K562 (cell line): ENCODE measurements around the gene ABLIM2. TPM values are rescaled to one million over a fixed set of nuclear protein-coding genes. Genes with fewer than 3 reads are reported as not detected.

Experiments
- ATAC-seq: fragments of 200-7000 bp; cut with Tn5 transposase; 3 replicates; pipeline ENCODE4 v1.9.1; 2020; ENCODE audit warnings: moderate library complexity
- BruUV-seq: library from RNA; stranded (reverse); fragments of 400-500 nt; replicated peaks from 2 replicates; lab custom pipeline; 2021; lab: Mats Ljungman, UMichigan
- CTCF ChIA-PET: fragments of 300-600 bp; formaldehyde crosslinking; extraction: SDS; loops from one replicate; lab custom pipeline; 2021; ENCODE audit warnings: low intra/inter-chr PET ratio; lab: Yijun Ruan, JAX
- POLR2A ChIA-PET: fragments of 300-600, 350-650 bp; sonication (Branson Sonifier 250); formaldehyde crosslinking; extraction: SDS; loops from one replicate; lab custom pipeline; 2021; ENCODE audit warnings: antibody characterized with exemption, inconsistent platforms; lab: Yijun Ruan, JAX
- DNase-seq, 4 experiments: peaks; one replicate each; pipeline versions ENCODE4 v3.0.0 to v3.0.0-alpha.2; 2011 to 2018; ENCODE audit warnings: low spot score in 3 of 4, mixed read lengths in 3 of 4; ENCODE audit errors: extremely low read depth in 1 of 4
- FAIRE-seq: peaks from 2 replicates; lab custom pipeline; 2011; peaks lifted over from hg19 to GRCh38; lab: Jason Lieb, UNC
- H2AFZ ChIP-seq: 2 replicates; pipeline ENCODE4 v1.6.0; 2011; ENCODE audit warnings: low read depth, low read length, control low read depth, inconsistent platforms
- H3K27ac ChIP-seq: fragments of 200-600 bp; 3 replicates; pipeline ENCODE4 v1.8.0; 2011; ENCODE audit warnings: low read depth, mild to moderate bottlenecking, control low read depth, inconsistent platforms, low read length, moderate library complexity, mixed read lengths; ENCODE audit errors: extremely low read depth
- H3K27me3 ChIP-seq, 2 experiments: fragments of 300-600 bp in 1 of 2; 2 replicates in 1 of 2; 3 replicates in 1 of 2; pipeline versions ENCODE4 v1.6.0 to v1.8.0; 2011; ENCODE audit warnings: inconsistent platforms in 2 of 2, low read length in 2 of 2, mild to moderate bottlenecking in 1 of 2, mixed read lengths in 1 of 2, moderate library complexity in 1 of 2; ENCODE audit not compliant: control insufficient read depth in 2 of 2, insufficient read depth in 2 of 2
- H3K36me3 ChIP-seq: fragments of 300-600 bp; 3 replicates; pipeline ENCODE4 v1.8.0; 2011; ENCODE audit warnings: mild to moderate bottlenecking, low read length, inconsistent platforms; ENCODE audit not compliant: control insufficient read depth, insufficient read depth
- H3K4me1 ChIP-seq, 2 experiments: fragments of 200-600 bp in 1 of 2; replicated peaks in 1 of 2; 2 replicates in 1 of 2; 3 replicates in 1 of 2; pipeline versions ENCODE4 v1.5.1 to v1.8.0; 2011; ENCODE audit warnings: inconsistent platforms in 2 of 2, low read length in 2 of 2, mild to moderate bottlenecking in 1 of 2, mixed read lengths in 1 of 2, moderate library complexity in 1 of 2; ENCODE audit not compliant: control insufficient read depth in 2 of 2, insufficient read depth in 2 of 2
- H3K4me2 ChIP-seq: 2 replicates; pipeline ENCODE4 v1.6.1; 2011; ENCODE audit warnings: low read length, control low read depth, inconsistent platforms, mixed read lengths; ENCODE audit not compliant: insufficient read depth
- H3K4me3 ChIP-seq: fragments of 200-600 bp; sonication (generic), shearing (Covaris generic); 2 replicates; pipeline ENCODE4 v1.5.1; 2016; ENCODE audit warnings: control low read depth, inconsistent platforms
- H3K79me2 ChIP-seq: fragments of 200-600 bp; 3 replicates; pipeline ENCODE4 v1.8.0; 2011; ENCODE audit warnings: low read length, inconsistent platforms; ENCODE audit not compliant: control insufficient read depth, insufficient read depth
- H3K9ac ChIP-seq, 2 experiments: 2 replicates each; pipeline versions ENCODE4 v1.6.0 to v1.6.1; 2011; ENCODE audit warnings: low read depth in 2 of 2, low read length in 2 of 2, control low read depth in 1 of 2, inconsistent platforms in 1 of 2, mild to moderate bottlenecking in 1 of 2, mixed read lengths in 1 of 2; ENCODE audit not compliant: insufficient read depth in 1 of 2
- H3K9me1 ChIP-seq: one replicate; pipeline ENCODE4 v1.6.0; 2011; ENCODE audit warnings: inconsistent platforms, mild to moderate bottlenecking, low read length, moderate library complexity; ENCODE audit not compliant: control insufficient read depth, insufficient read depth
- H3K9me3 ChIP-seq: replicated peaks from 2 replicates; pipeline ENCODE4 v1.5.1; 2011; ENCODE audit warnings: low read depth, low read length, inconsistent platforms; ENCODE audit not compliant: control insufficient read depth, insufficient read depth
- H4K20me1 ChIP-seq: replicated peaks from 2 replicates; pipeline ENCODE4 v1.6.1; 2011; ENCODE audit warnings: low read length, inconsistent platforms, mixed read lengths; ENCODE audit not compliant: control insufficient read depth, insufficient read depth
- FOXM1 ChIP-seq, 2 experiments: fragments of 450-650 bp in 1 of 2; sonication (generic) in 1 of 2; formaldehyde crosslinking in 1 of 2; IDR thresholded peaks; 2 replicates each; pipeline versions ENCODE4 v1.6.1 to v1.9.0; 2017 to 2022; ENCODE audit warnings: low read depth in 2 of 2, mild to moderate bottlenecking in 2 of 2, missing genetic modification reagents in 1 of 2, moderate library complexity in 1 of 2
- GABPB2 ChIP-seq: fragments of 250-450 bp; sonication (Bioruptor Pico); conservative IDR thresholded peaks from 2 replicates; pipeline ENCODE4 v1.5.1; 2021; ENCODE audit warnings: mild to moderate bottlenecking
- MYBL2 ChIP-seq, 2 experiments: fragments of 450-650 bp in 1 of 2; sonication (generic) in 1 of 2; formaldehyde crosslinking in 1 of 2; IDR thresholded peaks; 2 replicates each; pipeline versions ENCODE4 v1.6.1 to v1.8.1; 2017 to 2022; ENCODE audit warnings: borderline replicate concordance in 1 of 2, inconsistent platforms in 1 of 2, low read depth in 1 of 2, mild to moderate bottlenecking in 1 of 2, missing genetic modification reagents in 1 of 2, moderate library complexity in 1 of 2
- PRMT5 ChIP-seq: sonication (generic); formaldehyde crosslinking; IDR thresholded peaks from 2 replicates; pipeline ENCODE4 v1.5.0; 2020; ENCODE audit warnings: missing genetic modification reagents
- TFE3 ChIP-seq: fragments of 450-650 bp; formaldehyde crosslinking; IDR thresholded peaks from 2 replicates; pipeline ENCODE4 v1.4.0; 2020; ENCODE audit warnings: mild to moderate bottlenecking, mixed read lengths
- ZBTB43 ChIP-seq: sonication (generic); formaldehyde crosslinking; IDR thresholded peaks from 2 replicates; pipeline ENCODE4 v1.8.0; 2023; ENCODE audit warnings: mild to moderate bottlenecking, missing genetic modification reagents
- WGBS: fragments of 100-300 bp; shearing (Covaris generic); methylation state at CpG from one replicate; pipeline ENCODE4 v1.1.6; 2016; ENCODE audit warnings: low coverage, mixed read lengths; ENCODE audit not compliant: insufficient coverage; ENCODE audit errors: missing lambda C conversion rate; 5-methylcytosine and 5-hydroxymethylcytosine counted together
- in situ Hi-C: fragments of 300-500 bp; cut with MboI; formaldehyde crosslinking; loops from 4 replicates; pipeline ENCODE4 v1.15.0; 2018; ENCODE audit warnings: inconsistent platforms, mixed read lengths
- intact Hi-C: fragments of 100-400 bp; cut with micrococcal nuclease; formaldehyde crosslinking; loops from 2 replicates; pipeline ENCODE4 v1.14.2; 2022
- polyA plus RNA-seq, 8 experiments: library from polyadenylated mRNA; depleted of rRNA in 4 of 8; stranded (reverse) in 5 of 8; unstranded in 3 of 8; fragments of >200 nt; fragmentation: Nextera tagmentation in 2 of 8; fragmentation: Illumina TruSeq in 1 of 8; extraction: Ambion mirVana in 2 of 8; extraction: Trizol in 1 of 8; gene quantifications; 2 replicates each; pipeline versions ENCODE4 v1.2.1 to v1.2.3, GENCODE V29; 2011 to 2014; ENCODE audit warnings: inconsistent platforms in 1 of 8, missing spikeins in 1 of 8
- total RNA-seq, 7 experiments: library from RNA; depleted of rRNA in 6 of 7; stranded (reverse); fragments of >200 nt in 6 of 7; fragmentation: Illumina TruSeq in 2 of 7; extraction: Trizol in 2 of 7; gene quantifications; 2 replicates each; pipeline versions ENCODE4 v1.2.1 to v1.2.3, GENCODE V29; 2011 to 2021; ENCODE audit warnings: low replicate concordance in 1 of 7

Gene ABLIM2
- total and polyA plus RNA-seq, 9 of the 15 experiments (the other 6 are each of a cell fraction or from before 2014, with no cell fraction given), result not detected

GRCh38 chr4:8182294-8182693 lies 23.7 kb upstream of the ABLIM2 start:
- Histone ChIP-seq H2AFZ (no peak overlapping the region), H3K9me3 (no peaks in the 10 kb centered on the region; the same call in 1 of the 2 replicates), H3K9ac (peak overlapping the region in 1 of 2 experiments; percentile 35; a peak in 1 of 4 replicates), H3K79me2 (no peaks in the 10 kb centered on the region), H3K4me2 (no peak overlapping the region), H3K4me1 (peaks cover 2 to 19% of the 10 kb centered on the region in 2 experiments; a peak in 2 of 5 replicates), H3K27me3 (peaks cover 5 to 27% of the 10 kb centered on the region in 2 experiments; a peak in 3 of 5 replicates), H3K27ac (no peak overlapping the region), H3K36me3 (no peaks in the 10 kb centered on the region), H3K4me3 (no peak overlapping the region), H3K9me1 (no peaks in the 10 kb centered on the region), H4K20me1 (peaks cover 10% of the 10 kb centered on the region)
- ChIA-PET POLR2A (no interaction called here), CTCF (no interaction called here)
- BruUV-seq, result no TSS peak
- in situ Hi-C loops, result no loop called here
- 12% methylated on average over 11 of the region's 11 CpGs for WGBS
- TF ChIP-seq ZBTB43 (no peak), MYBL2 (IDR thresholded peaks at IDR 0.05; ENCODE audit: low read depth) (no peak), MYBL2 (CRISPR knock-in tag; IDR thresholded peaks at IDR 0.05; ENCODE audit: borderline replicate concordance) (no peak), FOXM1 (IDR thresholded peaks at IDR 0.05; ENCODE audit: low read depth) (no peak), FOXM1 (CRISPR knock-in tag; IDR thresholded peaks at IDR 0.05; ENCODE audit: low read depth) (no peak), PRMT5 (CRISPR knock-in tag) (no peak), GABPB2 (CRISPR knock-in tag) (no peak), TFE3 (CRISPR knock-in tag) (no peak)
- intact Hi-C loops, result no loop called here
- FAIRE-seq (no peak), DNase-seq (no peak), ATAC-seq (no peak)
